ENCODE results near the gene TUFT1. TPM values are rescaled to one million over a fixed set of nuclear protein-coding genes. Genes with fewer than 3 reads are reported as not detected.
A peak's percentile ranks its signal among the peaks of the same experiment; 100 is the strongest.
"Not testable (repeated sequence)": the region's sequence is repeated elsewhere in the genome, so short reads cannot be mapped to it uniquely, and the experiment has no call there.

The TUFT1 gene
- total RNA-seq, 1 experiment from 2014 or later, result 31.4 TPM

GRCh38 chr1:151616505-151616849, 76.4 kb downstream of the TUFT1 start:
- no peak for DNase-seq
- H3K27me3 Mint-ChIP-seq (ENCODE audit: unreplicated experiment), result no peaks in the 10 kb centered on the region
- H3K27ac Mint-ChIP-seq (ENCODE audit: unreplicated experiment), result no peak overlapping the region
- TF ChIP-seq, protein P1, sequence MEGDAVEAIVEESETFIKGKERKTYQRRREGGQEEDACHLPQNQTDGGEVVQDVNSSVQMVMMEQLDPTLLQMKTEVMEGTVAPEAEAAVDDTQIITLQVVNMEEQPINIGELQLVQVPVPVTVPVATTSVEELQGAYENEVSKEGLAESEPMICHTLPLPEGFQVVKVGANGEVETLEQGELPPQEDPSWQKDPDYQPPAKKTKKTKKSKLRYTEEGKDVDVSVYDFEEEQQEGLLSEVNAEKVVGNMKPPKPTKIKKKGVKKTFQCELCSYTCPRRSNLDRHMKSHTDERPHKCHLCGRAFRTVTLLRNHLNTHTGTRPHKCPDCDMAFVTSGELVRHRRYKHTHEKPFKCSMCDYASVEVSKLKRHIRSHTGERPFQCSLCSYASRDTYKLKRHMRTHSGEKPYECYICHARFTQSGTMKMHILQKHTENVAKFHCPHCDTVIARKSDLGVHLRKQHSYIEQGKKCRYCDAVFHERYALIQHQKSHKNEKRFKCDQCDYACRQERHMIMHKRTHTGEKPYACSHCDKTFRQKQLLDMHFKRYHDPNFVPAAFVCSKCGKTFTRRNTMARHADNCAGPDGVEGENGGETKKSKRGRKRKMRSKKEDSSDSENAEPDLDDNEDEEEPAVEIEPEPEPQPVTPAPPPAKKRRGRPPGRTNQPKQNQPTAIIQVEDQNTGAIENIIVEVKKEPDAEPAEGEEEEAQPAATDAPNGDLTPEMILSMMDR (IDR thresholded peaks at IDR 0.05; ENCODE audit: unreplicated experiment), result no peak
- H3K9me3 Mint-ChIP-seq (ENCODE audit: low read depth, unreplicated experiment), result no peaks in the 10 kb centered on the region
- H3K4me1 Mint-ChIP-seq (ENCODE audit: low read depth, unreplicated experiment), result peaks cover 56% of the 10 kb centered on the region
- BruUV-seq (replicated peaks), result no TSS peak
- CTCF ChIA-PET, result no interaction called here
- H3K36me3 Mint-ChIP-seq (ENCODE audit: insufficient read depth, unreplicated experiment), result peaks cover 26% of the 10 kb centered on the region
- no peak overlapping the region for H3K4me3 Mint-ChIP-seq (ENCODE audit: low read depth, unreplicated experiment)
- intact Hi-C loops (cut with micrococcal nuclease; ENCODE audit: unreplicated experiment), result loop anchor here (5.0 kb wide), 1 partner anchor 221 kb away; the partner anchor contains the start of gene C2CD4D

DNA sequence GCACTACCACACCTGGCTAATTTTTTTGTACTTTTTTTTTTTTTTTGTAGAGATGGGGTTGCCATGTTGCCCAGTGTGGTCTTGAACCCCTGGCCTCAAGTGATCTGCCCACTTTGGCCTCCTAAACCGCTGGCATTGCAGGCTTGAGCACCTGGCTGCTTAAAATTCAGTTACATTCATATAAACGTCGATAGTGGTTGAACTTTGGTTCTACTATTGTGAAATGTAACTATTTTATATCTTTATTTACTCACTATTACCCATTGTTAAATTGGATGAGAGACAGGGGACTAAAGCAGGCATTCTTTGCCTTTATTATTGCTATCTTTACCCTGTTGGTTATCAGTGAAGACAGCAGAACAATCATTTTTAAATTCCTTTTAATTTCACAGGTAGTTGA, 77.9 kb downstream of the TUFT1 start:
- H3K27ac Mint-ChIP-seq (ENCODE audit: unreplicated experiment), result no peak overlapping the region
- intact Hi-C loops (cut with micrococcal nuclease; ENCODE audit: unreplicated experiment), result loop anchor here (2.0 to 5.0 kb wide), 2 partner anchors 19 to 219 kb away; partner anchors contain the start of gene C2CD4D
- peaks cover 11% of the 10 kb centered on the region for H3K36me3 Mint-ChIP-seq (ENCODE audit: insufficient read depth, unreplicated experiment)
- TF ChIP-seq, protein P1 (IDR thresholded peaks at IDR 0.05; ENCODE audit: unreplicated experiment), result no peak
- no TSS peak for BruUV-seq (replicated peaks)
- no peak overlapping the region for H3K4me3 Mint-ChIP-seq (ENCODE audit: low read depth, unreplicated experiment)
- no peak for DNase-seq
- peaks cover 61% of the 10 kb centered on the region for H3K4me1 Mint-ChIP-seq (ENCODE audit: low read depth, unreplicated experiment)
- no peaks in the 10 kb centered on the region for H3K27me3 Mint-ChIP-seq (ENCODE audit: unreplicated experiment)
- CTCF ChIA-PET, result no interaction called here
- H3K9me3 Mint-ChIP-seq (ENCODE audit: low read depth, unreplicated experiment), result no peaks in the 10 kb centered on the region

DNA sequence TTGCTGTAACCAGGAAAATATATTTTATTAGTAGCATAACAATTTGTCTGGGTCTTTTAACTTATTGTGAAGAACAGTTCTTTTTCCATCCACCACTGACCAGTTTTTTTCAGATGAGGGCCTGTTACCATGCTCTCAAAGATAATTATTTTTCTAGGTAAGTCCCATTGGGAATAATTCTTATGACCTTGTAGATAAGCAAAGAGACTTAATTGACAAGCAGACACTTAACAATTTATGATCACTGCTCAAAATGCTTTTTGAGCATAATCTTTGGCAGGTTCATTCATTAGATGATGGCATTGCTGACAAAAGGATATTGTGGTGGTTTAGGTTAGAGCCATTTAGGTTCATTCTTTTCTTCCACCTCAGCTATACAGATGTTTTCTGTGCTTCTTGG, 78.4 kb downstream of the TUFT1 start:
- TF ChIP-seq, protein P1 (IDR thresholded peaks at IDR 0.05; ENCODE audit: unreplicated experiment), result no peak
- no peak for DNase-seq
- no peak overlapping the region for H3K4me3 Mint-ChIP-seq (ENCODE audit: low read depth, unreplicated experiment)
- H3K27ac Mint-ChIP-seq (ENCODE audit: unreplicated experiment), result no peak overlapping the region
- no peaks in the 10 kb centered on the region for H3K27me3 Mint-ChIP-seq (ENCODE audit: unreplicated experiment)
- intact Hi-C loops (cut with micrococcal nuclease; ENCODE audit: unreplicated experiment), result loop anchor here (2.0 to 5.0 kb wide), 2 partner anchors 18 to 219 kb away; partner anchors contain the start of gene C2CD4D
- no TSS peak for BruUV-seq (replicated peaks)
- H3K9me3 Mint-ChIP-seq (ENCODE audit: low read depth, unreplicated experiment), result no peaks in the 10 kb centered on the region
- peaks cover 57% of the 10 kb centered on the region for H3K4me1 Mint-ChIP-seq (ENCODE audit: low read depth, unreplicated experiment)
- peaks cover 6% of the 10 kb centered on the region for H3K36me3 Mint-ChIP-seq (ENCODE audit: insufficient read depth, unreplicated experiment)
- CTCF ChIA-PET, result interaction anchor here (2.2 kb wide), 1 partner anchor 20 kb away, joined by 12 read pairs; no protein-coding TSS in a partner anchor

DNA sequence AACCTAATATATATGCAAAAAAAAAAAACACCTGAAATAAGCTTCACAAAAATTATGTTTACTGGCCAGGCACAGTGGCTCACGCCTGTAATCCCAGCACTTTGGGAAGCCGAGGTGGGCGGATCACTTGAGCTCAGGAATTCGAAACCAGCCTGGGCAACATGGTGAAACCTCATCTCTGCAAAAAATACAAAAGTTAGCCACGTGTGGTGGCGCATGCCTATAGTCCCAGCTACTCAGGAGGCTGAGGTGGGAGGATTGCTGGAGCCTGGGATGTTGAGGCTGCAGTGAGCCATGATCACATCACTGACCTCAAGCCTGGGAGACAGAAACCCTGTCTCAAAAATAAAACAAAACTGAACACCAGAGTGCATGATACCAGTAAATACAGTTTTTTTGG, 78.9 kb downstream of the TUFT1 start:
- peaks cover 51% of the 10 kb centered on the region for H3K4me1 Mint-ChIP-seq (ENCODE audit: low read depth, unreplicated experiment)
- not testable (repeated sequence) for H3K27me3 Mint-ChIP-seq (ENCODE audit: unreplicated experiment); H3K27ac Mint-ChIP-seq (ENCODE audit: unreplicated experiment); H3K36me3 Mint-ChIP-seq (ENCODE audit: insufficient read depth, unreplicated experiment); H3K9me3 Mint-ChIP-seq (ENCODE audit: low read depth, unreplicated experiment); DNase-seq; BruUV-seq (replicated peaks); H3K4me3 Mint-ChIP-seq (ENCODE audit: low read depth, unreplicated experiment)
- CTCF ChIA-PET, result interaction anchor here (1.5 to 2.2 kb wide), 2 partner anchors 19 to 25 kb away, joined by 4 to 12 read pairs; no protein-coding TSS in a partner anchor
- intact Hi-C loops (cut with micrococcal nuclease; ENCODE audit: unreplicated experiment), result loop anchor here (2.0 to 5.0 kb wide), 2 partner anchors 18 to 218 kb away; partner anchors contain the start of gene C2CD4D

DNA sequence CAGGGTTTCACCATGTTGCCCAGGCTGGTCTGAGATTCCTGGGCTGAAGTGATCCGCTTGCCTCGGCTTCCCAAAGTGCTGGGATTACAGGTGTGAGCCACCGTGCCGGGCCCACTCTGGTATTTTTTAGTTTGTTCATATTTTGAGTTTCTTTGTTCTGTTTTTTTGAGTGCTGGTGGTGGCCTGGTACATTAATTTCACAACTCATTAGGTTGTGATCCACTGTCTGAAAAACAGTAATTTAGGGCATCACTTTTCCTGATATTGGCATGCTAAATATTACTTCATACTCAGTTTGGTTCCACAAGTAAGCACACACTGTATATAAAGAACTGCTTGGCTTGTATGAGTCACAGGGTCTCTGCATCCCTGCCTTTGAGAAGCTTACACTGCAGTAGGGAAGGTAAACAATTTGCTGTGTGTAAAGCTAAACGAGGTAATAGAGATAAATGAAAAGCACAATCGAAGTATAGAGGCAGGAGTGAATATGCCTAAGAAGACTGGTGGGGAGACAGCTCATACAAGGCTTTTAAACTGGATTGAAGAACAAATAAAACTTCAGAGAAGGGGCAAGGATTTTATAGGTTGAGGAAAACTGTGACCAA, 79.5 kb downstream of the TUFT1 start:
- BruUV-seq (replicated peaks), result no TSS peak
- TF ChIP-seq, protein P1 (IDR thresholded peaks at IDR 0.05; ENCODE audit: unreplicated experiment), result no peak
- H3K27ac Mint-ChIP-seq (ENCODE audit: unreplicated experiment), result peak overlapping the region; percentile 3

More for the DNA sequence above, 79.5 kb downstream of the TUFT1 start:
- Mint-ChIP-seq H3K9me3 (ENCODE audit: low read depth, unreplicated experiment) (no peaks in the 10 kb centered on the region), H3K4me3 (ENCODE audit: low read depth, unreplicated experiment) (no peak overlapping the region), H3K4me1 (ENCODE audit: low read depth, unreplicated experiment) (peaks cover 47% of the 10 kb centered on the region), H3K36me3 (ENCODE audit: insufficient read depth, unreplicated experiment) (no peaks in the 10 kb centered on the region), H3K27me3 (ENCODE audit: unreplicated experiment) (no peaks in the 10 kb centered on the region)
- CTCF ChIA-PET, result interaction anchor here (0.8 to 2.2 kb wide), 8 partner anchors 8 to 125 kb away, joined by 3 to 12 read pairs (median 4); partner anchors contain the start of gene SNX27
- no peak for DNase-seq
- intact Hi-C loops (cut with micrococcal nuclease; ENCODE audit: unreplicated experiment), result loop anchor here (2.0 to 5.0 kb wide), 2 partner anchors 17 to 218 kb away; partner anchors contain the start of gene C2CD4D
